Right atrium auricular region (tissue), 2 donors: Measurements from ENCODE around the gene ZMYND19. TPM values are rescaled to one million over a fixed set of nuclear protein-coding genes. Genes with fewer than 3 reads are reported as not detected.
"Not testable (repeated sequence)": the region's sequence is repeated elsewhere in the genome, so short reads cannot be mapped to it uniquely, and the experiment has no call there.

Experiments used
- DNase-seq: peaks from one replicate; pipeline ENCODE4 v3.0.0-alpha.2; 2019; ENCODE audit warnings: low spot score
- H3K27ac ChIP-seq, 2 donors: fragments of 200-600 bp; sonication (generic); 1 replicate in 1 of 2; 2 replicates in 1 of 2; pipeline ENCODE4 v1.5.1; 2016 to 2019
- H3K27me3 ChIP-seq, 2 donors: fragments of 200-600 bp; sonication (generic); one replicate each; pipeline versions ENCODE4 v1.5.1 to v1.6.0; 2017 to 2019
- H3K36me3 ChIP-seq: fragments of 200-600 bp; sonication (generic); one replicate; pipeline ENCODE4 v1.5.1; 2016
- H3K4me1 ChIP-seq, 2 donors: fragments of 200-600 bp; sonication (generic); one replicate each; pipeline versions ENCODE4 v1.5.1 to v1.6.0; 2017 to 2019
- H3K4me3 ChIP-seq, 2 donors: fragments of 200-600 bp; sonication (generic); 1 replicate in 1 of 2; 2 replicates in 1 of 2; pipeline ENCODE4 v1.5.1; 2017 to 2019; ENCODE audit warnings: mild to moderate bottlenecking in 1 of 2, moderate library complexity in 1 of 2
- H3K9me3 ChIP-seq, 2 donors: fragments of 200-600 bp; sonication (generic); one replicate each; pipeline ENCODE4 v1.5.1; 2019
- total RNA-seq, 2 donors: library from RNA; depleted of rRNA; stranded (reverse); fragments of >200 nt; gene quantifications; one replicate each; pipeline ENCODE4 v1.1.0, GENCODE V29; 2016
- TF ChIP-seq, protein P1 (sequence below), 2 donors: fragments of 200-600 bp; sonication (generic); IDR thresholded peaks; one replicate each; pipeline ENCODE4 v1.5.1; 2019; ENCODE audit warnings: antibody characterized with exemption in 2 of 2

The ZMYND19 gene
- total RNA-seq, 2 donors from 2014 or later, result 5.0 to 6.4 TPM

- H3K36me3 ChIP-seq, result no peaks in the 10 kb centered on the region
- no peaks in the 10 kb centered on the region for H3K27me3 ChIP-seq
- H3K9me3 ChIP-seq, result no peaks in the 10 kb centered on the region
- TF ChIP-seq, protein P1, sequence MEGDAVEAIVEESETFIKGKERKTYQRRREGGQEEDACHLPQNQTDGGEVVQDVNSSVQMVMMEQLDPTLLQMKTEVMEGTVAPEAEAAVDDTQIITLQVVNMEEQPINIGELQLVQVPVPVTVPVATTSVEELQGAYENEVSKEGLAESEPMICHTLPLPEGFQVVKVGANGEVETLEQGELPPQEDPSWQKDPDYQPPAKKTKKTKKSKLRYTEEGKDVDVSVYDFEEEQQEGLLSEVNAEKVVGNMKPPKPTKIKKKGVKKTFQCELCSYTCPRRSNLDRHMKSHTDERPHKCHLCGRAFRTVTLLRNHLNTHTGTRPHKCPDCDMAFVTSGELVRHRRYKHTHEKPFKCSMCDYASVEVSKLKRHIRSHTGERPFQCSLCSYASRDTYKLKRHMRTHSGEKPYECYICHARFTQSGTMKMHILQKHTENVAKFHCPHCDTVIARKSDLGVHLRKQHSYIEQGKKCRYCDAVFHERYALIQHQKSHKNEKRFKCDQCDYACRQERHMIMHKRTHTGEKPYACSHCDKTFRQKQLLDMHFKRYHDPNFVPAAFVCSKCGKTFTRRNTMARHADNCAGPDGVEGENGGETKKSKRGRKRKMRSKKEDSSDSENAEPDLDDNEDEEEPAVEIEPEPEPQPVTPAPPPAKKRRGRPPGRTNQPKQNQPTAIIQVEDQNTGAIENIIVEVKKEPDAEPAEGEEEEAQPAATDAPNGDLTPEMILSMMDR (IDR thresholded peaks at IDR 0.05), result no peak
- H3K4me1 ChIP-seq, result peaks cover 0 to 41% of the 10 kb centered on the region in 2 donors
- H3K27ac ChIP-seq, result peak within 1 kb of the TSS; percentile 81 to 90
- H3K4me3 ChIP-seq, result peak within 1 kb of the TSS; percentile 77 to 86
- DNase-seq, result peak; percentile 92
These were observed 15.1 kb upstream of the ZMYND19 start, which contains the start of gene ARRDC1 for GRCh38 chr9:137605121-137606004. TSS of gene ARRDC1 (plus strand) at chr9:137605686. CDS start at chr9:137605718, 32 bp downstream.

DNA sequence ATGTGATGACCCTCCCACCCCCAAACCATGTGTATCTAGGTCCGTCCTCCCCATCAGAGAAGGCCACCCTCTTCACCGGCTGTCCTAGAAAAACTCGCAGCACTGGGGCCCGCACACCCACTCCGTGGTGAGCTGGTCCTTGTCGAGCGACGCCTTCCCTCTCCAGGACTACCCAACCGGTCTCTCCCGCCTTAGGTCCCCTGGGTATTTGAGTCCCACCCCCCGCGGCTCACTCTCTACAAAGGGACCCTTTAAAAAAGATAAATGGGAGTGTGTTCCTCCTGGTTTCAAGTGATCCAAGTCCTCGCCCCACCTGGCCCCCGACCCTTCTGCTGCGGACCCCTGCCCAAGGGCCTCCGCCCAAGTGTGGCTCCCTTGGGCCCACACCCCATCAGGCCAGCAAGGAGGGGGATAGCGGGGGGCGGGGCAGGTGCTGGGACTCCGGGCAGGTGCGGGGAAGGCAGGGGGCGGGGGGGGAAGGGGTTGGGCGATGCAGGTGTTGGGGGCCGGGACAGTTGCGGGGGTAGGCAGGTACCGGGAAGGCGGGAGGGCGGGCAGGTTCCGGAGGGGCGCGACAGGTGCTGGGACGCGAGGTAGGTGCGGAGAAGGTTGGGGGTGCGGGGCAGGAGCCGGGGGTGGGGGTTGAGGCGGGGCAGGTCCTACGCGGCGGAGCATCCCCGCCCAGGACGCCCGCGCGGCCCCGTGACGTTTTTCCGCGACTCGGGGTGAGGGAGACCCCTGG, 14.2 kb upstream of the ZMYND19 start:
- DNase-seq, result no peak
- Histone ChIP-seq H3K27me3 (no peaks in the 10 kb centered on the region), H3K4me3 (peak overlapping the region; percentile 71 to 77), H3K36me3 (no peaks in the 10 kb centered on the region), H3K27ac (peak overlapping the region; percentile 64 to 77), H3K4me1 (peaks cover 0 to 41% of the 10 kb centered on the region in 2 donors), H3K9me3 (no peaks in the 10 kb centered on the region)
- TF ChIP-seq, protein P1 (IDR thresholded peaks at IDR 0.05), result no peak

DNA sequence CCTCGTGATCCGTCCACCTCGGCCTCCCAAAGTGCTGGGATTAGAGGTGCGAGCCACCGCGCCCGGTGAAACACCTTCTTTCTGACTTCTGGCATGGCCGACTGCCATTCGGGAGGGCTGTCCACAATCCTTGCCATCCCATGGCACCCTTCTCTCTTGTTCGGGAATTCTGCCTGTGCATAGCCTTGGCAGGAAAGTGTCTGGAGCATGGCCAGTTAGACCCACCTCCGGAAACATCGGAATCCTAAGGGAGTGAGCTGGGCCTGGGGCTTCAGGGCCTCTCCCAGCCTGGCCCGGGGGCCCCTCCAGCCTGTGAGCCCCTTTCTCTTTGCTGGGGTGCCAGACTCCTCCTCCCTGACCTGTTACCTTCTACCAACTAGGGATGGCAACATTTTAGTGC, 13.6 kb upstream of the ZMYND19 start:
- Histone ChIP-seq H3K27me3 (no peaks in the 10 kb centered on the region), H3K36me3 (no peaks in the 10 kb centered on the region), H3K27ac (no peak overlapping the region), H3K4me3 (no peak overlapping the region), H3K9me3 (no peaks in the 10 kb centered on the region), H3K4me1 (peaks cover 0 to 41% of the 10 kb centered on the region in 2 donors)
- TF ChIP-seq, protein P1 (IDR thresholded peaks at IDR 0.05), result no peak
- no peak for DNase-seq

DNA sequence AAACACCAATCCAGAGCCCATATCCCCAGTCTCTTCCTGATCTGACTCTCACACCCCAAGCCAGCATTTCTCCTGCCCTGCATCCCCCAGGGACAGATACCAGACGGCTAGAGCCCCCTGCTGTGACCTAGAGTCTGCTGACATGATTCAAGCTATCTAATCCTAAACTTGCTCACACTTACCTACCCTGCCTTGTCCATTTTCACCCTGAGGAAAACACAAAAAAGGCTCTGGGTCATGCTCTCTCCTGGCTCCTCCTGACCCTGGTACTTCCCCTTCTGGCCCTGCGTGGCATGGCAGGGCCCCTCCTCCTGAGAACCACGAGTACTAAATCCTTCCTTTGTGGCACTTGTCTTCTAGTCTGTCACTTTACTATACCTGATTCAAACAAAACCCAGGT, 12.3 kb upstream of the ZMYND19 start:
- Histone ChIP-seq H3K27me3 (no peaks in the 10 kb centered on the region), H3K36me3 (no peaks in the 10 kb centered on the region), H3K4me3 (no peak overlapping the region), H3K27ac (no peak overlapping the region), H3K9me3 (no peaks in the 10 kb centered on the region), H3K4me1 (peaks cover 0 to 29% of the 10 kb centered on the region in 2 donors)
- DNase-seq, result no peak
- TF ChIP-seq, protein P1 (IDR thresholded peaks at IDR 0.05), result no peak

GRCh38 chr9:137598943-137599342, 8.6 kb upstream of the ZMYND19 start:
- TF ChIP-seq, protein P1 (IDR thresholded peaks at IDR 0.05), result no peak
- Histone ChIP-seq H3K27ac (no peak overlapping the region), H3K36me3 (no peaks in the 10 kb centered on the region), H3K27me3 (no peaks in the 10 kb centered on the region), H3K9me3 (no peaks in the 10 kb centered on the region), H3K4me1 (peaks cover 0 to 3% of the 10 kb centered on the region in 2 donors), H3K4me3 (no peak overlapping the region)
- DNase-seq, result no peak

GRCh38 chr9:137596577-137596976, 6.3 kb upstream of the ZMYND19 start:
- not testable (repeated sequence) for H3K36me3 ChIP-seq, H3K27me3 ChIP-seq, DNase-seq, H3K9me3 ChIP-seq, H3K4me3 ChIP-seq, H3K27ac ChIP-seq, H3K4me1 ChIP-seq
